ENCODE measurements around the gene ZNF827. TPM values are rescaled to one million over a fixed set of nuclear protein-coding genes. Genes with fewer than 3 reads are reported as not detected.

Gene ZNF827
- total RNA-seq, 1 donor from 2014 or later: 116 TPM

GRCh38 chr4:145882604-145883003 is 56.0 kb downstream of the ZNF827 start:
- H3K4me3 Mint-ChIP-seq: no peak overlapping the region
- no peaks in the 10 kb centered on the region for H3K27me3 Mint-ChIP-seq (ENCODE audit: low read depth)
- no peak for TF ChIP-seq CTCF (IDR thresholded peaks at IDR 0.05; ENCODE audit: unreplicated experiment)
- H3K4me1 Mint-ChIP-seq: peaks cover 49% of the 10 kb centered on the region
- H3K36me3 Mint-ChIP-seq: peaks cover 24% of the 10 kb centered on the region
- H3K9me3 Mint-ChIP-seq: no peaks in the 10 kb centered on the region
- no peak for DNase-seq (ENCODE audit: low spot score in 2 of 2, unreplicated experiment in 2 of 2)
- H3K27ac Mint-ChIP-seq: peak overlapping the region; percentile 88

GRCh38 chr4:145881989-145882388 is 56.6 kb downstream of the ZNF827 start:
- no peaks in the 10 kb centered on the region for H3K9me3 Mint-ChIP-seq
- peaks cover 51% of the 10 kb centered on the region for H3K4me1 Mint-ChIP-seq
- DNase-seq (ENCODE audit: low spot score in 2 of 2, unreplicated experiment in 2 of 2): no peak
- no peaks in the 10 kb centered on the region for H3K27me3 Mint-ChIP-seq (ENCODE audit: low read depth)
- no peak overlapping the region for H3K4me3 Mint-ChIP-seq
- TF ChIP-seq CTCF (IDR thresholded peaks at IDR 0.05; ENCODE audit: unreplicated experiment): no peak
- H3K36me3 Mint-ChIP-seq: peaks cover 24% of the 10 kb centered on the region
- peak overlapping the region; percentile 88 for H3K27ac Mint-ChIP-seq

- Mint-ChIP-seq H3K27me3 (ENCODE audit: low read depth) (no peaks in the 10 kb centered on the region), H3K4me3 (no peak overlapping the region), H3K36me3 (peaks cover 26% of the 10 kb centered on the region), H3K27ac (peak overlapping the region; percentile 88), H3K4me1 (peaks cover 51% of the 10 kb centered on the region), H3K9me3 (no peaks in the 10 kb centered on the region)
- no peak for TF ChIP-seq CTCF (IDR thresholded peaks at IDR 0.05; ENCODE audit: unreplicated experiment)
- DNase-seq (ENCODE audit: low spot score in 2 of 2, unreplicated experiment in 2 of 2): no peak
These were observed 57.0 kb downstream of the ZNF827 start for GRCh38 chr4:145881576-145881975.

GRCh38 chr4:145880355-145880960 is 58.2 kb downstream of the ZNF827 start:
- no peak overlapping the region for H3K4me3 Mint-ChIP-seq
- TF ChIP-seq CTCF (IDR thresholded peaks at IDR 0.05; ENCODE audit: unreplicated experiment): no peak
- H3K4me1 Mint-ChIP-seq: peaks cover 51% of the 10 kb centered on the region
- H3K27ac Mint-ChIP-seq: peak overlapping the region; percentile 41
- no peaks in the 10 kb centered on the region for H3K27me3 Mint-ChIP-seq (ENCODE audit: low read depth)
- DNase-seq (ENCODE audit: low spot score in 2 of 2, unreplicated experiment in 2 of 2): no peak
- no peaks in the 10 kb centered on the region for H3K9me3 Mint-ChIP-seq
- H3K36me3 Mint-ChIP-seq: peaks cover 27% of the 10 kb centered on the region

GRCh38 chr4:145879598-145879997 is 59.0 kb downstream of the ZNF827 start:
- peaks cover 27% of the 10 kb centered on the region for H3K36me3 Mint-ChIP-seq
- peak overlapping the region; percentile 20 for H3K27ac Mint-ChIP-seq
- DNase-seq (ENCODE audit: low spot score in 2 of 2, unreplicated experiment in 2 of 2): no peak
- no peak for TF ChIP-seq CTCF (IDR thresholded peaks at IDR 0.05; ENCODE audit: unreplicated experiment)
- H3K4me3 Mint-ChIP-seq: no peak overlapping the region
- H3K27me3 Mint-ChIP-seq (ENCODE audit: low read depth): no peaks in the 10 kb centered on the region
- H3K9me3 Mint-ChIP-seq: no peaks in the 10 kb centered on the region
- H3K4me1 Mint-ChIP-seq: peaks cover 51% of the 10 kb centered on the region

Data from mesothelial cell of epicardium (in vitro differentiated cells).